PC-9 (cell line): ENCODE results near the gene STAB1. TPM values are rescaled to one million over a fixed set of nuclear protein-coding genes. Genes with fewer than 3 reads are reported as not detected.

Source experiments
- BruUV-seq: library from RNA; stranded (reverse); fragments of 400-500 nt; replicated peaks from 2 replicates; lab custom pipeline; 2021; lab: Mats Ljungman, UMichigan
- CTCF ChIA-PET: fragments of 300-600 bp; sonication (Branson Sonifier 250); formaldehyde crosslinking; loops from one replicate; lab custom pipeline; 2022; ENCODE audit warnings: antibody characterized with exemption; lab: Charles Lee
- POLR2A ChIA-PET: fragments of 300-600 bp; sonication (Branson Sonifier 250); formaldehyde crosslinking; loops from one replicate; lab custom pipeline; 2022; ENCODE audit warnings: antibody characterized with exemption; ENCODE audit not compliant: unreplicated experiment; lab: Charles Lee
- DNase-seq, 2 experiments: peaks; one replicate each; pipeline versions ENCODE4 v3.0.0 to v3.0.0-alpha.2; 2015 to 2022; ENCODE audit warnings: mixed read lengths in 1 of 2
- H2AFZ ChIP-seq: fragments of 200-600 bp; sonication (generic); 2 replicates; pipeline ENCODE4 v1.8.1; 2017; ENCODE audit warnings: antibody characterized with exemption
- H3F3A ChIP-seq: fragments of 200-600 bp; sonication (generic); 2 replicates; pipeline ENCODE4 v1.8.1; 2017; ENCODE audit warnings: antibody characterized with exemption, mild to moderate bottlenecking, low read depth; ENCODE audit not compliant: insufficient read depth
- H3K27ac ChIP-seq: fragments of 200-600 bp; sonication (generic); 2 replicates; pipeline ENCODE4 v1.6.1; 2016; ENCODE audit warnings: mixed run types
- H3K27me3 ChIP-seq: fragments of 200-600 bp; sonication (generic); 2 replicates; pipeline ENCODE4 v1.6.1; 2016; ENCODE audit warnings: low read depth, mixed run types; ENCODE audit not compliant: insufficient read depth
- H3K36me3 ChIP-seq: fragments of 200-600 bp; sonication (generic); 2 replicates; pipeline ENCODE4 v1.6.1; 2016; ENCODE audit warnings: low read depth, mixed run types
- H3K4me1 ChIP-seq: fragments of 200-600 bp; sonication (generic); replicated peaks from 2 replicates; pipeline ENCODE4 v1.6.1; 2016; ENCODE audit warnings: mixed run types; ENCODE audit not compliant: insufficient read depth
- H3K4me2 ChIP-seq: fragments of 200-600 bp; sonication (generic); 2 replicates; pipeline ENCODE4 v1.6.1; 2017; ENCODE audit warnings: mixed run types
- H3K4me3 ChIP-seq: fragments of 200-600 bp; sonication (generic); 2 replicates; pipeline ENCODE4 v1.6.1; 2016; ENCODE audit warnings: mixed run types
- H3K79me2 ChIP-seq: fragments of 200-600 bp; sonication (generic); 2 replicates; pipeline ENCODE4 v1.6.1; 2017; ENCODE audit warnings: low read depth, mixed run types
- H3K9me2 ChIP-seq: fragments of 200-600 bp; sonication (generic); 2 replicates; pipeline ENCODE4 v1.8.1; 2017; ENCODE audit warnings: mild to moderate bottlenecking; ENCODE audit not compliant: insufficient read depth
- H3K9me3 ChIP-seq: fragments of 200-600 bp; sonication (generic); 2 replicates; pipeline ENCODE4 v1.8.1; 2016; ENCODE audit warnings: low read depth; ENCODE audit not compliant: insufficient read depth
- H4K20me1 ChIP-seq: fragments of 200-600 bp; sonication (generic); 2 replicates; pipeline ENCODE4 v1.8.1; 2017; ENCODE audit not compliant: insufficient read depth
- EZH2 ChIP-seq: fragments of 200-600 bp; sonication (generic); IDR thresholded peaks from 2 replicates; pipeline ENCODE4 v1.8.0; 2017; ENCODE audit warnings: antibody characterized with exemption, low read depth
- intact Hi-C: fragments of 100-400 bp; cut with micrococcal nuclease; formaldehyde crosslinking; loops from one replicate; pipeline ENCODE4 v1.10.0; 2022; ENCODE audit not compliant: unreplicated experiment
- total RNA-seq: library from RNA; stranded (reverse); gene quantifications from 2 replicates; pipeline ENCODE4 v1.2.3, GENCODE V29; 2021
- TF ChIP-seq, protein P1 (sequence below): fragments of 200-600 bp; sonication (generic); conservative IDR thresholded peaks from 2 replicates; pipeline ENCODE4 v1.6.1; 2017; ENCODE audit warnings: mixed run types, antibody characterized with exemption, mild to moderate bottlenecking, moderate library complexity

Gene STAB1
- total RNA-seq, 1 experiment from 2014 or later: 0.04 TPM

GRCh38 chr3:52483577-52484381, 11.4 kb upstream of the STAB1 start:
- no peaks in the 10 kb centered on the region for H3K9me2 ChIP-seq
- H4K20me1 ChIP-seq: no peaks in the 10 kb centered on the region
- no peak overlapping the region for H2AFZ ChIP-seq
- TF ChIP-seq, protein P1, sequence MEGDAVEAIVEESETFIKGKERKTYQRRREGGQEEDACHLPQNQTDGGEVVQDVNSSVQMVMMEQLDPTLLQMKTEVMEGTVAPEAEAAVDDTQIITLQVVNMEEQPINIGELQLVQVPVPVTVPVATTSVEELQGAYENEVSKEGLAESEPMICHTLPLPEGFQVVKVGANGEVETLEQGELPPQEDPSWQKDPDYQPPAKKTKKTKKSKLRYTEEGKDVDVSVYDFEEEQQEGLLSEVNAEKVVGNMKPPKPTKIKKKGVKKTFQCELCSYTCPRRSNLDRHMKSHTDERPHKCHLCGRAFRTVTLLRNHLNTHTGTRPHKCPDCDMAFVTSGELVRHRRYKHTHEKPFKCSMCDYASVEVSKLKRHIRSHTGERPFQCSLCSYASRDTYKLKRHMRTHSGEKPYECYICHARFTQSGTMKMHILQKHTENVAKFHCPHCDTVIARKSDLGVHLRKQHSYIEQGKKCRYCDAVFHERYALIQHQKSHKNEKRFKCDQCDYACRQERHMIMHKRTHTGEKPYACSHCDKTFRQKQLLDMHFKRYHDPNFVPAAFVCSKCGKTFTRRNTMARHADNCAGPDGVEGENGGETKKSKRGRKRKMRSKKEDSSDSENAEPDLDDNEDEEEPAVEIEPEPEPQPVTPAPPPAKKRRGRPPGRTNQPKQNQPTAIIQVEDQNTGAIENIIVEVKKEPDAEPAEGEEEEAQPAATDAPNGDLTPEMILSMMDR: no peak
- TF ChIP-seq EZH2: no peak
- CTCF ChIA-PET: no interaction called here
- BruUV-seq: no TSS peak
- no peak for DNase-seq
- no peaks in the 10 kb centered on the region for H3K79me2 ChIP-seq
- no peaks in the 10 kb centered on the region for H3K27me3 ChIP-seq
- H3K4me2 ChIP-seq: no peak overlapping the region
- no peaks in the 10 kb centered on the region for H3K4me1 ChIP-seq
- POLR2A ChIA-PET: no interaction called here
- intact Hi-C loops: no loop called here
- H3K27ac ChIP-seq: no peak overlapping the region
- H3K4me3 ChIP-seq: no peak overlapping the region
- H3F3A ChIP-seq: no peaks in the 10 kb centered on the region
- no peaks in the 10 kb centered on the region for H3K9me3 ChIP-seq
- H3K36me3 ChIP-seq: no peaks in the 10 kb centered on the region

GRCh38 chr3:52484680-52485461, 10.3 kb upstream of the STAB1 start:
- Histone ChIP-seq H3K36me3 (no peaks in the 10 kb centered on the region), H2AFZ (no peak overlapping the region), H3K27me3 (no peaks in the 10 kb centered on the region), H3K4me2 (no peak overlapping the region), H3K79me2 (no peaks in the 10 kb centered on the region), H3F3A (no peaks in the 10 kb centered on the region), H3K4me3 (no peak overlapping the region), H3K27ac (no peak overlapping the region), H3K4me1 (no peaks in the 10 kb centered on the region), H3K9me2 (no peaks in the 10 kb centered on the region), H3K9me3 (no peaks in the 10 kb centered on the region), H4K20me1 (no peaks in the 10 kb centered on the region)
- no TSS peak for BruUV-seq
- ChIA-PET CTCF (interaction anchor here (0.6 kb wide), 1 partner anchor 698 kb away, joined by 3 read pairs; no protein-coding TSS in a partner anchor), POLR2A (no interaction called here)
- intact Hi-C loops: no loop called here
- DNase-seq: no peak
- no peak for TF ChIP-seq EZH2
- TF ChIP-seq, protein P1: no peak

DNA sequence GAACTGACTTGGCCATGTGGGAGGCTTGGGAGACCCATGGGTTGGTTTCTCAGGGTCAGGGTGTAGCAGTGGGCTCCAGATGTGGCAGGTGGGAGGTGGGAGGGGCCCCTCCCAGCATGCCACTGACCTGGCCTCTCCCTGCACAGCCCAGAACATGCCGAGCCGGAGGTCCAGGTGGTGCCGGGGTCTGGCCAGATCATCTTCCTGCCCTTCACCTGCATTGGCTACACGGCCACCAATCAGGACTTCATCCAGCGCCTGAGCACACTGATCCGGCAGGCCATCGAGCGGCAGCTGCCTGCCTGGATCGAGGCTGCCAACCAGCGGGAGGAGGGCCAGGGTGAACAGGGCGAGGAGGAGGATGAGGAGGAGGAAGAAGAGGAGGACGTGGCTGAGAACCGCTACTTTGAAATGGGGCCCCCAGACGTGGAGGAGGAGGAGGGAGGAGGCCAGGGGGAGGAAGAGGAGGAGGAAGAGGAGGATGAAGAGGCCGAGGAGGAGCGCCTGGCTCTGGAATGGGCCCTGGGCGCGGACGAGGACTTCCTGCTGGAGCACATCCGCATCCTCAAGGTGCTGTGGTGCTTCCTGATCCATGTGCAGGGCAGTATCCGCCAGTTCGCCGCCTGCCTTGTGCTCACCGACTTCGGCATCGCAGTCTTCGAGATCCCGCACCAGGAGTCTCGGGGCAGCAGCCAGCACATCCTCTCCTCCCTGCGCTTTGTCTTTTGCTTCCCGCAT, 7.9 kb upstream of the STAB1 start:
- Histone ChIP-seq H4K20me1 (no peaks in the 10 kb centered on the region), H3K4me2 (no peak overlapping the region), H3K4me3 (no peak overlapping the region), H3K4me1 (no peaks in the 10 kb centered on the region), H3F3A (no peaks in the 10 kb centered on the region), H2AFZ (no peak overlapping the region), H3K36me3 (no peaks in the 10 kb centered on the region), H3K27ac (no peak overlapping the region), H3K9me3 (no peaks in the 10 kb centered on the region), H3K27me3 (no peaks in the 10 kb centered on the region), H3K79me2 (no peaks in the 10 kb centered on the region), H3K9me2 (no peaks in the 10 kb centered on the region)
- intact Hi-C loops: no loop called here
- DNase-seq: no peak
- TF ChIP-seq, protein P1: no peak
- TF ChIP-seq EZH2: no peak
- ChIA-PET POLR2A (no interaction called here), CTCF (no interaction called here)
- no TSS peak for BruUV-seq
